ENCODE data around the gene MED20. TPM values are rescaled to one million over a fixed set of nuclear protein-coding genes. Genes with fewer than 3 reads are reported as not detected.
A peak's percentile ranks its signal among the peaks of the same experiment; 100 is the strongest.

The MED20 gene
- polyA plus RNA-seq, 4 donors: 35.6 to 43.6 (median 39.2) TPM

DNA sequence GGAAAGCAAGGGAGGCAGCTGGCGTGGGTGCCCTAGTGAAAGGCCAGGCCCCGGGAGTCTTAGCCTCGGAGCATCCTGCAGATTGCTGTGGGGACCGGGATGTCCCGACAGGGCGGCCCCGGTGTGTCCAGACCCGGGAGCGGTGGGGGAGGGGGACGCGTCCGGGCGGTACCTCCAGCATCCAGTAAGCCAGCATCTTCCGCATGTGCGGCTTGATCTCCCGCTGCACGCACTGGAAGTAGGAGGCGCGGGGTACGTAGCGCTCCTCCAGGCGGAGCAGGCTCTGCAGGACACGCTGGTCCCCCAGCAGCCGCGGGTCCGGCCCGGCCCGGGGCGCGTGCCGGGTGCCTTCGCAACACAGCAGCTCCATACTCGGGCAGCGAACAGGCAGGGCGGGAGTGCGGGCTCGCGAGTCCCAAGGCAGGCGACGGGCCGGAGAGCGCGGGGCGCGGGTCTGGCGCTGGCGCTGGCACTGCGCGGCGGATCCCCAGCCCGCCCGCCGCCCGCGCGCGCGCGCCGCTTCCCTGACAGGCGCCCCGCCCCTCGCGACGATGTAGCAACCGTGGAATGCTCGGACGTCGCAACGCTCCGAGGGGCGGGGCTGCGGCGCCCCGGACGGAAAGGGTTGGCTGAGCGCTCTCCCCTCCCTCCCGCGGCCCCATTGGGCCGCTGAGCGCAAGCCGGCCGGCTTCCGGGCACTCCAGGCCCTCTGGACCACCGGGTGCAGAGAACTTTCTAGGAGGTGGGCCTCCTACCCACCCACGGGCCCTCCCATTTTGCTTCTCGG lies 20.5 kb upstream of the MED20 start, which contains the start of gene CCND3:
TSS of gene CCND3 (minus strand) at position 529 of the 787 bp plus-strand sequence. CDS start at position 370, 159 bp downstream.
- peak in 3 of 4 donors; percentile 69 to 85 (median 75) for DNase-seq (ENCODE audit: low read depth in 4 of 4, low spot score in 2 of 4)

GRCh38 chr6:41940759-41941279 lies 19.9 kb upstream of the MED20 start:
- DNase-seq (ENCODE audit: low read depth in 4 of 4, low spot score in 2 of 4): no peak

- peak in 1 of 4 donors; percentile 24 for DNase-seq (ENCODE audit: low read depth in 4 of 4, low spot score in 2 of 4)
These were observed 19.2 kb upstream of the MED20 start for GRCh38 chr6:41939848-41940758.

DNA sequence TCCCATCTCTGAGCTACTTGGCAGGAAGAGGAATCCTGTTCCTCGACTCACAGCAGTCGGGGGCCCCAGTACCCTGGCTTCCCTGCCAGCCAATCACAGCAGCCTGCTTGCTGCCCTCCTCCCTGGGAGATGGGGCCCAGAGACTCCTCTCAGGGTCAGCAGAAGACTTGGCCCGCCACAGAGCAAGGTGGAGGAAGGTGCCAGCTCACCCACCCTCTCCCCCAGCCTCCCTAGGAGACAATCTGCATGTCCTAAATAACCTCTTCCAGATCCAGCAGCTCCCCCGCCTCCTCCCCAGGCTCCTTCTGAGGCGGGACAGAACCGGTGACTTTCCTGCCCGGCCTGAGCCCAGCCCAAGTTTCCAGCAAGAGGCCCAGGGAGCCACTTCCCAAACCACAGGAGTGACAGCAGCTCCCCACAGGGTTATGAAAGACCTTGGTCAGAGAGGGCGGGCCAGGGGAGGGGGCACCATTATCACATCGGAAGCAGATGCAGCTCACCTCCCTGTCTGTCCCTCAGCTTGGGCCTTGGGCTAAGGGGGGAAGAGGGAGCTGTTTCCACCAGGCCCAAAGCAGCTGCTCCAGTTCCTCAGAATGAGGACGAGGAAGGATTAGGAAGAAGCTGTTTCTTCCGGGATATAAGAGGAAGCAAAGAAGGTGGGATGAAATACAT lies 18.4 kb upstream of the MED20 start:
- DNase-seq (ENCODE audit: low read depth in 4 of 4, low spot score in 2 of 4): no peak

DNA sequence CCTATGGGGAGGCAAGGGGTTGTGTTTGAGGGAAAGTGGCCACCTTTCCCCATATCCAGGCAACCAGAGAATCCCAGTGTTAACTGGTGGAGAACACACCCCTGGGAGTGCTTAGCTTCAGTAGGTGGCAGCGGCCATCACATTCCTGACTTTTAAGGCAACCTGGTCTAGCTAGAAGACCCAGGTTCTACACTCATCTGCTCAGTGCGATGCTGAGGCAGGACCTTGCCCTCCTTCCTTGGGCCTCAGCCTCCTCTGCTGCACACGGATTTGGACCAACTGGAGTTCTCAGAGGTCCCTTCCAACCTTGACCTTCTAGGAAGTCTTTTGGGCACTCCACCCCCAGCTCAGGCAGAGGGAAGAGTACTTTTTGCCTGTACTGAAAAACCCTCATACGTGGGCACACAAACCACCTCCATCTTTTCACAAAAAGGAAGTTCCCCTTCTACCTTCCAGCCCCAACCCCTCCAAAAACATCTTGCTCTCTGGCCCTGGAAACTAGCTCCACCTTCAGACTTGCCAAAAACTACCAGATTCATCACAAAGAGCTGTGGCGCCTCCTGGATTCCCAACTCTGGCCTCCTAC lies 17.7 kb upstream of the MED20 start:
- no peak for DNase-seq (ENCODE audit: low read depth in 4 of 4, low spot score in 2 of 4)

DNA sequence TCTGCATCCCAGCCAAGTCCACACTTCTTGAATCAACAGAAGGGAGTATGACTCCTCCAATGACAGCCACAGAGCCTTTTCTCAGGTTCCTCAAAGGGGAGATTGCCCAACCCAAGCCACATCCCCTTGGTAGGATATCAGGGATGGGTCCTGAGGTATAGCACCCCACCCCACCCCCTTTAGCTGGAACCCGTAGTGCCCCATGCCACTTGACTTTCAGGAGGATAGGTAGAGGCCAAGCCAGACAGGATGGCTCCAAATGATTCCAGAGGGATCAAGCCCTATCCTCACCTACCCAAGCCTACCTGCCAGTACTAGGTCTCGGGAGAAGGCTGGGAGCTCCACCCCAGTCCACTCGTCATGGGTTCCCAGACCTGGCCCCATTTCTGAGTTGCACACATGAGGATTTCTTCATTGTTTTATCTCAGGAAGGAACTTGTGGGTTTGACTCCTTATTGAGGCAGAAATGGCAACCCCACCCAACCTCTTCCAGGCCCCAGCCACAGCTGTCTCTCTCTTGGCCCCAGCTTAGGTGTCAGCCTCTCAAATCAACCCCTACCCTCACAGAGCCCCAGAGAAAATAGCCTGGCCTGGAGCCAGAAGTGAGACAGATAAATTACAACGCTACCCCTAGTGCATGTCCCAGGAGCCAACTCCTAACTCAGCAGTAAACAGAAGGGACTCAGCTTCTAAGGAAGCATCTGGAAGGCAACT lies 17.1 kb upstream of the MED20 start:
- no peak for DNase-seq (ENCODE audit: low read depth in 4 of 4, low spot score in 2 of 4)

DNA sequence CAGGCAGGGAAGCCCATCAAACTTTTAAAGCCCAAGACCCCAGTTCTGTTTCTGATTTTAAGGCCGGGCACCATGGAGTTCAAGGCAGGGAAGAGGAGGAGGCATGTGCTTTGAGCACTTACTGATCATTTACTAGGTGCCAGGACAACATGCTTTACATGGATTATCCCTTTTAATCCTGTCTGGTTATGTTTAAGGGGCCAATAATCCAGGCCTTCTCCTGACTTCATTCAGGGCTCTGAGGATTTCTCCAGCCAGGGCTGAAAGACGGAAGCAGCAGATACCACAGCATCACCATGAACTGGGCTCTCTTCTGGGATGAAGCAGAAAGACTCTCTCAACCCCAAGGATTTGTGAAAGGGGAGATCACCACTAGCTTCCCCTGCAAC lies 16.5 kb upstream of the MED20 start:
- DNase-seq (ENCODE audit: low read depth in 4 of 4, low spot score in 2 of 4): no peak

DNA sequence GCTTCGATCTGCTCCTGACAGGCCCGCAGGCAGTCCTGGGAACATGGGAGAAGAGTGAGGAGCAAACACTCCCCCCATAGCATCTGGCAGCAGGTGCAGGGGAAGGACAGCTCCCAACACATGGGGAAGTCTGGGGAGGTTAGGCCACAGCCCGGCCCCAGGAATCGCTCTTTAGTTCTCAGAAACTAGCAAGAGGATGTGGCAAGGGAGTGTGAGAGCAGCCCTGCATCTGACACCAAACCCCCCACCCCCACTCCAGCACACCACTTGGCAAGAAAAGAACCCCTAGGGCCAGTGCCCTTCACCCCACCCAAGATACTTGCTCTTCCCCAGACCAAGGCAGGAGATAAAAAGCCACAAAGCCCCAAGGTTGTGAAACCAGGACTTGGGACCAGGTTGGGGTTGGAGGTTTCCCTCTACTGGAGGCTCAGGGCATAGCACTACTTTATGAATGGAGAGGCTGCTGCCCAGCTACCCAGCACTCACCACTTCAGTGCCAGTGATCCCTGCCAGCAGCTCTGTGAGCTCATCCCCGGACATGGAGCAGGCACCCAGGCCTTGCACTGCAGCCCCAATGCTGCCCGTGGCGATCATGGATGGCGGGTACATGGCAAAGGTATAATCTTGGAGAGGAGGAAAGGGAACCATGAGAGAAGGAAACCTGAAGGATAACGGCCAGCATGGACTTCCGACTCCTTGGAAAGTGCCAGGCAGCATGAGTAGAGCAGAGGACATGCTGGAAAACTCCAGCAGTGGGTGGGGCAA lies 15.3 kb upstream of the MED20 start:
- DNase-seq (ENCODE audit: low read depth in 4 of 4, low spot score in 2 of 4): peak in 1 of 4 donors; percentile 51

DNA sequence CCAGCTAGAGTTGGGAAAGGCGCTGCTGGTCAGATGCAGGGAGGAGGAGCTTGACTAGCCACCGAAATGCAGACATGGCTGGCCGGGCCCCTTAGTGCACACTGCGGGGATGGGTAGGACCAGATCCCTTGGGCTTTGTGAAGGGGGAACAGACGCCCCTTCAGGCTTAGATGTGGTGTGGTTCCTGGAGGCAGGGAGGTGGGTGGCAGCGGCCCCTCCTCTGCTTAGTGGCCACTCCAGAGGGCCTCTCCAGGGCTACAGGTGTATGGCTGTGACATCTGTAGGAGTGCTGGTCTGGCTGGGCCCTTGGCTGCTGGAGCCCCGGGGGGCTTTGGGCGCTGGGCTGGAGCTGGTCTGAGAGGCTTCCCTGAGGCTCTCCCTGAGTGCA lies 14.7 kb upstream of the MED20 start:
- no peak for DNase-seq (ENCODE audit: low read depth in 4 of 4, low spot score in 2 of 4)

- DNase-seq (ENCODE audit: low read depth in 4 of 4, low spot score in 2 of 4): no peak
These were observed 14.2 kb upstream of the MED20 start for GRCh38 chr6:41935193-41935574.

DNA sequence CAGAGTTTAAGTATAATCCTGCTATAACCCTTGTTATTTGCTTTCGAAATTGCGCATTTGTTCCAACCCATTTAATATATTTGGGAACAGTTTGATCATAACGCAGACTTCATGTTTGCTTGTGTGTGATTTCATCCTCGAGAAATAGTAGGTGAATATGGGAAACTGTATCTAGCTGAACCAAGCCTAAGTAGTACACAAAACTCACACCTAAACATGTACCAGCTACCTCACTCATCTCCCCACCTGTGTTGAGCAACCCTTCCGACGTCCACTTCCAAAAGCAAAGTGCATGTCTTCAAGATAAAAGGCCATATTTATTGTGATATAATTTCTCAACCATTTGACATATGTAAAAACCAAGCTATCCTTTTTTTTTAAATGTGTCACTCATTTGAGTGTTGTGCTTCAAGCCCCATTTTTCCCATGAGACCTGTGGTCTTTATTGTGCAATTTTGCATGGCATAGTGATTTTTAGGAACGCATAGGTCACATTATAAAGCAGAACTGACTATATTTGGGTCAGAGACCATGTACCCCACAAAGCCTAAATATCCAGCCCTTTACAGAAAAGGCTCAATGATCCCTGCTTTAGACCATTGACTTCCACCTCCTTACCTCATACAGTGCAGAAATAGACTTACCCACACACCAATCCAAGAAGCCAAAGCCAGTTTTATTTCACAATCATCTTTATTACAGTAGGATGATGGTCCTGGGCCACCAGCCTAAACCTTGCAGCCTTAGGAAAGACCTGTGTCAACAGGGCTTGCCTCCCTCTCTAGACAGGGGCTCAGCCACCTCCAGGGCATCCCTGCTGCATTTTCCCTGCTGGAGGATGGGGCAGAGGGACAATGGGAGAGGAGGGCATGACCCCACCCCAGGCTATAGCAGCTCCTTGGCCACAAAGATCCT lies 13.6 kb upstream of the MED20 start:
- no peak for DNase-seq (ENCODE audit: low read depth in 4 of 4, low spot score in 2 of 4)

GRCh38 chr6:41932378-41932777 lies 11.4 kb upstream of the MED20 start:
- DNase-seq (ENCODE audit: low read depth in 4 of 4, low spot score in 2 of 4): no peak

GRCh38 chr6:41931792-41932191 lies 10.9 kb upstream of the MED20 start:
- DNase-seq (ENCODE audit: low read depth in 4 of 4, low spot score in 2 of 4): no peak

- DNase-seq (ENCODE audit: low read depth in 4 of 4, low spot score in 2 of 4): no peak
These were observed 9.0 kb upstream of the MED20 start for GRCh38 chr6:41929924-41930323.

DNA sequence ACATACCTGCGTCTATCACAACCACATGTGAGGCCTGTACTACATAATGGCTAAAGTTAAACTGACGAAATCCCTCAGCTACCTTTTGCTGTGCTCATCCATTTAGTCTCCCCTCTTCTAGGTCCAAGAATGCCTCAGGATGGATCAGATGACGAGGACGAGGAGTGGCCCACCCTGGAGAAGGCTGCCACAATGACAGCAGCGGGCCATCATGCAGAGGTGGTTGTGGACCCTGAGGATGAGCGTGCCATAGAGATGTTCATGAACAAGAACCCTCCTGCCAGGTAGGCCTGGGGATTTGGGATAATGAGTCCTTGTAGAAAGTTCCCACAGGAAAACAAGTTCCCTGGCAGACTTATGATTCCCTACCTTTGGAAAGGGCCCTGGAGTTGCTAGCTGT lies 6.3 kb upstream of the MED20 start:
- no peak for DNase-seq (ENCODE audit: low read depth in 4 of 4, low spot score in 2 of 4)

DNA sequence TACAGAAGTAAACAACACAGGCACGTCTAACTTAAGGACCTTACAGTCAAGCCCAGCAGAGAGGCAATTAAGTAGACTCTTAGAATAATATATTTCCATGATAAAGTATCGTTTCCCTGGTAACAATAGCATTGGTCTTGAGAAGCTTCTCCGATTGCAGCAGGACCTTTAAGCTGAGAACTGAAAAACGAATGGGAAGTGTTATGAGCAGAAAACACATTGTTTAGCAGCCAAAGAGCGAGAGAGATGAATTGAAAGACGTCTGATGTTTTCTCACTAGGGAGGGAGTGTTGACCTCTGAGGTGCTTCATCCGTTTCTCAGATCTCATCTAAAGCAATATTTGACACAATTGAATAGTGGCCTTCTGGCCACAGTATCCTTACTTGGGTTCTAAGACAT lies 1.2 kb upstream of the MED20 start:
- DNase-seq (ENCODE audit: low read depth in 4 of 4, low spot score in 2 of 4): no peak

DNA sequence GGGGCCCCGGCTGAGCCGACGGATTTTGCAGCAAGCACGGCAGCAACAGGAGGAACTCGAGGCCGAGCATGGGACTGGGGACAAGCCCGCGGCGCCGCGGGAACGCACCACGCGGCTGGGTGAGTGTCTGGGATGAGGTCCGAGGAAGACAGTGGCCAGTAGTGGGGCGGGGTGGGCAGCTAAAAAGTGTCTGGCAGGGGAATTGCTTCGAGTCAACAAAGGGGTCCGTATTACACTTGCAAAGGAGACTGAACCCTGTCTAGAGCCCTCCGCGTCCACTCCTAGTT lies 716 bp upstream of the MED20 start:
- DNase-seq (ENCODE audit: low read depth in 4 of 4, low spot score in 2 of 4): no peak

GRCh38 chr6:41917528-41917927 lies 3.4 kb downstream of the MED20 start:
- no peak for DNase-seq (ENCODE audit: low read depth in 4 of 4, low spot score in 2 of 4)

Data from left renal cortex interstitium (tissue), 4 donors.